H9 (cell line): ENCODE data around the gene KCTD7. TPM values are rescaled to one million over a fixed set of nuclear protein-coding genes. Genes with fewer than 3 reads are reported as not detected.
"Not testable (repeated sequence)": the region's sequence is repeated elsewhere in the genome, so short reads cannot be mapped to it uniquely, and the experiment has no call there.

ENCODE experiments used
- DNase-seq: peaks from one replicate; pipeline ENCODE4 v3.0.0-alpha.2; 2017
- H2AFZ ChIP-seq: one replicate; pipeline ENCODE4 v1.6.1; 2013; ENCODE audit warnings: mild to moderate bottlenecking, low read length, control low read depth, moderate library complexity
- H2AK5ac ChIP-seq: 2 replicates; pipeline ENCODE4 v1.6.1; 2013; ENCODE audit warnings: low read length, control low read depth, mixed read lengths; ENCODE audit not compliant: insufficient read length
- H2BK120ac ChIP-seq: one replicate; pipeline ENCODE4 v1.6.1; 2013; ENCODE audit warnings: low read depth, mild to moderate bottlenecking, low read length, control low read depth, inconsistent platforms; ENCODE audit not compliant: poor library complexity, severe bottlenecking
- H2BK12ac ChIP-seq: 2 replicates; pipeline ENCODE4 v1.6.1; 2013; ENCODE audit warnings: low read length, control low read depth, mixed read lengths, low read depth; ENCODE audit not compliant: insufficient read length
- H2BK15ac ChIP-seq: 2 replicates; pipeline ENCODE4 v1.6.1; 2013; ENCODE audit warnings: low read depth, low read length, control low read depth
- H2BK20ac ChIP-seq: one replicate; pipeline ENCODE4 v1.6.1; 2013; ENCODE audit warnings: low read depth, mild to moderate bottlenecking, low read length, control low read depth, inconsistent platforms; ENCODE audit not compliant: poor library complexity, severe bottlenecking
- H2BK5ac ChIP-seq: 2 replicates; pipeline ENCODE4 v1.6.1; 2013; ENCODE audit warnings: low read length, control low read depth, mixed read lengths; ENCODE audit not compliant: insufficient read length
- H3K14ac ChIP-seq: 2 replicates; pipeline ENCODE4 v1.6.1; 2013; ENCODE audit warnings: low read length, control low read depth; ENCODE audit not compliant: insufficient read depth
- H3K18ac ChIP-seq: 2 replicates; pipeline ENCODE4 v1.6.1; 2013; ENCODE audit warnings: low read depth, mild to moderate bottlenecking, mixed read lengths, low read length, control low read depth; ENCODE audit not compliant: insufficient read length
- H3K23ac ChIP-seq: 2 replicates; pipeline ENCODE4 v1.6.1; 2013; ENCODE audit warnings: low read length, control low read depth, mixed read lengths, low read depth; ENCODE audit not compliant: insufficient read length
- H3K23me2 ChIP-seq: 2 replicates; pipeline ENCODE4 v1.6.1; 2013; ENCODE audit warnings: low read depth, mild to moderate bottlenecking, mixed read lengths, low read length, control low read depth; ENCODE audit not compliant: insufficient read length, poor library complexity, severe bottlenecking
- H3K27ac ChIP-seq: 2 replicates; pipeline ENCODE4 v1.5.1; 2013; ENCODE audit warnings: low read length, control low read depth, mixed read lengths, low read depth; ENCODE audit not compliant: insufficient read length
- H3K27me3 ChIP-seq: 2 replicates; pipeline ENCODE4 v1.6.1; 2013; ENCODE audit warnings: low read length, control low read depth, inconsistent platforms; ENCODE audit not compliant: insufficient read depth
- H3K4ac ChIP-seq: 2 replicates; pipeline ENCODE4 v1.6.1; 2013; ENCODE audit warnings: low read depth, mild to moderate bottlenecking, control low read depth, inconsistent platforms, low read length, moderate library complexity
- H3K4me1 ChIP-seq: 2 replicates; pipeline ENCODE4 v1.6.1; 2013; ENCODE audit warnings: low read length, control low read depth, inconsistent platforms; ENCODE audit not compliant: insufficient read depth
- H3K4me2 ChIP-seq: 2 replicates; pipeline ENCODE4 v1.6.1; 2013; ENCODE audit warnings: low read length, control low read depth, mixed read lengths; ENCODE audit not compliant: insufficient read length, insufficient read depth
- H3K56ac ChIP-seq: 2 replicates; pipeline ENCODE4 v1.6.1; 2013; ENCODE audit warnings: low read depth, mild to moderate bottlenecking, mixed read lengths, low read length, control low read depth; ENCODE audit not compliant: insufficient read length
- H3K79me1 ChIP-seq: 2 replicates; pipeline ENCODE4 v1.6.1; 2013; ENCODE audit warnings: low read depth, mild to moderate bottlenecking, moderate library complexity, low read length, control low read depth, inconsistent platforms; ENCODE audit not compliant: insufficient read depth, poor library complexity, severe bottlenecking
- H3K79me2 ChIP-seq: 2 replicates; pipeline ENCODE4 v1.6.1; 2013; ENCODE audit warnings: low read length, control low read depth, inconsistent platforms; ENCODE audit not compliant: insufficient read depth
- H3K9ac ChIP-seq: 2 replicates; pipeline ENCODE4 v1.6.1; 2013; ENCODE audit warnings: low read length, control low read depth, mixed read lengths; ENCODE audit not compliant: insufficient read length; ENCODE audit errors: extremely low read depth
- H3K9me3 ChIP-seq: one replicate; pipeline ENCODE4 v1.6.1; 2013; ENCODE audit warnings: low read depth, low read length, inconsistent platforms; ENCODE audit not compliant: control insufficient read depth
- H3T11ph ChIP-seq: one replicate; pipeline ENCODE4 v1.6.1; 2013; ENCODE audit warnings: mild to moderate bottlenecking, low read length, control low read depth, inconsistent platforms
- H4K20me1 ChIP-seq: one replicate; pipeline ENCODE4 v1.6.1; 2013; ENCODE audit not compliant: control insufficient read depth, insufficient read length, insufficient read depth
- H4K5ac ChIP-seq: 2 replicates; pipeline ENCODE4 v1.6.1; 2013; ENCODE audit warnings: low read depth, mild to moderate bottlenecking, mixed read lengths, low read length, control low read depth; ENCODE audit not compliant: insufficient read length
- H4K8ac ChIP-seq: replicated peaks from 2 replicates; pipeline ENCODE4 v1.6.1; 2013; ENCODE audit warnings: low read length, control low read depth, mixed read lengths, low read depth; ENCODE audit not compliant: insufficient read length
- H4K91ac ChIP-seq: 2 replicates; pipeline ENCODE4 v1.6.1; 2013; ENCODE audit warnings: low read depth, mild to moderate bottlenecking, moderate library complexity, mixed read lengths, low read length, control low read depth; ENCODE audit not compliant: insufficient read length
- H3K27ac Mint-ChIP-seq, 3 experiments: 2 replicates in 2 of 3; 3 replicates in 1 of 3; pipeline ENCODE4 v1.8.0; 2020 to 2021; ENCODE audit warnings: mixed read lengths in 3 of 3, mild to moderate bottlenecking in 1 of 3, moderate library complexity in 1 of 3
- H3K27me3 Mint-ChIP-seq: 2 replicates; pipeline ENCODE4 v1.8.0; 2021; ENCODE audit warnings: low read depth, mild to moderate bottlenecking, moderate library complexity, mixed read lengths
- H3K36me3 Mint-ChIP-seq, 3 experiments: 2 replicates in 2 of 3; 3 replicates in 1 of 3; pipeline ENCODE4 v1.8.0; 2020 to 2021; ENCODE audit warnings: low read depth in 3 of 3, mixed read lengths in 3 of 3; ENCODE audit not compliant: insufficient read depth in 1 of 3
- H3K4me1 Mint-ChIP-seq, 2 experiments: 2 replicates each; pipeline ENCODE4 v1.8.0; 2020; ENCODE audit warnings: mixed read lengths in 2 of 2
- H3K4me3 Mint-ChIP-seq, 2 experiments: 2 replicates in 1 of 2; 3 replicates in 1 of 2; pipeline ENCODE4 v1.8.0; 2020 to 2021; ENCODE audit warnings: mild to moderate bottlenecking in 2 of 2, mixed read lengths in 2 of 2, moderate library complexity in 1 of 2
- H3K9me3 Mint-ChIP-seq, 2 experiments: 2 replicates in 1 of 2; 3 replicates in 1 of 2; pipeline ENCODE4 v1.8.0; 2020; ENCODE audit warnings: mild to moderate bottlenecking in 2 of 2, mixed read lengths in 2 of 2, moderate library complexity in 1 of 2
- WGBS: extraction: QIAGEN DNeasy Blood & Tissue Kit; methylation state at CpG from one replicate; pipeline ENCODE4 v1.1.7; 2013; ENCODE audit warnings: missing lambda C conversion rate, low lambda C conversion rate, mixed read lengths; ENCODE audit not compliant: insufficient read length; ENCODE audit errors: extremely low coverage; 5-methylcytosine and 5-hydroxymethylcytosine counted together
- total RNA-seq: library from RNA; stranded (reverse); gene quantifications from 2 replicates; pipeline ENCODE4 v1.2.1, GENCODE V29; 2021

KCTD7 gene
- total RNA-seq, 1 experiment from 2014 or later = 8.9 TPM

DNA sequence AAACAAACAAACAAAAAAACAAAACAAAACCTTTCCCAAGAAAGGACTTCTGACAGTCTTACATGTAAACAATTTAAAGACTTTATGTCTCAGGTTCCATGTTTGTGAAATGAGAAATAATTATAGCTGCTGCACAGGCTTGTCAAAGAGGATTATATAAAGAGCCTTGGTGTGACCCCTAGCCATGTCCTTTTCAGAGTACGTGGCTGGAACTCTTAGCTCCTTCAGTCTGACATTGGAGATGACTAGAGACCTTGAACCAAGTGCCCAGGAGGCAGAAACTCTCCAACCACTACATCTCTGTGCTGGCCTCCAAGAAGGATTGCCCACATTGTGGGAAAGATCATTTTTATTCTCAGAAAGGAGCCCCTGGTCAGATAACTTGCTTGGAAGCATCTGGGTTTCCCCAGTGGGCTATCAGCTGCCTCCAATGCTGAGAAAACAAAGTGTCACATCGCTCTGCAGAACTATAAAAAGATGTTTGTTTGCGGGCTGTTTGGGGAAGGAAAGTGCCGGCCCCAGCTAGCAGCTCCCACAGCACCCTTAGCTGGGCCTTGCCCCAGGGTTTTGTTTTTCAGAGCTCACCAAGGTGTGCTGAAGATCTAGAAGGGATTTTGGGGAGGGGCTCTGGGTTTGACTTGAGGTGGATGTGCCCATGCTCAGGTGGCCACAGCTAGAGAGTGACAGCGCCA lies 43.9 kb downstream of the KCTD7 start:
- not testable (repeated sequence) for H4K20me1 ChIP-seq, H4K91ac ChIP-seq, H3K9ac ChIP-seq, H3K4me3 Mint-ChIP-seq, H3K18ac ChIP-seq, H2AFZ ChIP-seq, H3K79me1 ChIP-seq, H2AK5ac ChIP-seq, H2BK15ac ChIP-seq, H3K27me3 Mint-ChIP-seq, H3K23me2 ChIP-seq, H3K9me3 ChIP-seq, H3K27me3 ChIP-seq, H4K5ac ChIP-seq, H2BK5ac ChIP-seq, H3K27ac ChIP-seq, H4K8ac ChIP-seq, H3K4me1 ChIP-seq, H3K4me2 ChIP-seq, H3K14ac ChIP-seq, H3K9me3 Mint-ChIP-seq, H2BK12ac ChIP-seq, H3K23ac ChIP-seq, H3T11ph ChIP-seq, H3K4ac ChIP-seq, H2BK120ac ChIP-seq, H3K79me2 ChIP-seq, H3K4me1 Mint-ChIP-seq, H3K56ac ChIP-seq, H3K27ac Mint-ChIP-seq, H2BK20ac ChIP-seq, DNase-seq
- H3K36me3 Mint-ChIP-seq = peaks cover 8 to 15% (median 12%) of the 10 kb centered on the region in 3 experiments; a peak in 6 of 7 replicates
- no CpG with 5 or more reads among the region's 5 CpGs for WGBS

DNA sequence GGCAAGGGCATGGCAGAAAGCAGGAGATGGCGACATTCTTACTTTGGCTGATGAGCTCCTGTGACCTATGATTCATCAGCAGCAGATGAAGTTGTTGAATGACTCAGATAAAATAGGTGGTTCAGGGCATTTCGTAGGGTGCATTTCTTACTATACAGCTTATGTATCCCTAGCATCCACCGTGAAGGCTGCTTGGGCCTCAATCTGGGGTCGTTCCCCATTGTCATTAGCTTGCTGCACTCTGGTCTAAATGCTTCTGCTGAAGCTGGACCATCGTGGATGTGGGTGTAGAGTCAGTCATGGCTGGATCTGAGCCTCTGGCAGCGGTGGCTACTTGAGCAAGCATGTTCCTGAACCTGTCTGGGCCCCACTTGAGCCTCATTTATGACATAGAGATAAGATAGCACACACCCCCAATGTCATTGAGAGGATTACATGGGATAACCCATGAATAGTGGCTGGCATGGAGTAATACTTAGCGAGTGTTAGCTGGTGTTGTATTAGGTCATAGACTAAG lies 44.5 kb downstream of the KCTD7 start:
- not testable (repeated sequence) for DNase-seq, H3K4ac ChIP-seq, H2BK12ac ChIP-seq, H2AFZ ChIP-seq, H2BK15ac ChIP-seq, H2BK20ac ChIP-seq, H4K20me1 ChIP-seq, H2BK120ac ChIP-seq, H3K79me2 ChIP-seq, H3K9ac ChIP-seq, H3K18ac ChIP-seq, H3K4me1 Mint-ChIP-seq, H3K14ac ChIP-seq, H3K4me1 ChIP-seq, H4K5ac ChIP-seq, H3K23me2 ChIP-seq, H2BK5ac ChIP-seq, H4K91ac ChIP-seq, H3K27ac ChIP-seq, H3K27ac Mint-ChIP-seq, H3K56ac ChIP-seq, H3K27me3 Mint-ChIP-seq, H3T11ph ChIP-seq, H3K27me3 ChIP-seq, H3K23ac ChIP-seq, H2AK5ac ChIP-seq, H3K79me1 ChIP-seq, H3K9me3 Mint-ChIP-seq, H4K8ac ChIP-seq, H3K4me3 Mint-ChIP-seq, H3K4me2 ChIP-seq, H3K9me3 ChIP-seq
- H3K36me3 Mint-ChIP-seq = peaks cover 8 to 14% (median 12%) of the 10 kb centered on the region in 3 experiments; a peak in 6 of 7 replicates
- WGBS = no CpG with 5 or more reads among the region's 7 CpGs
